Measurements from ENCODE around the gene TAC1.
"Not testable (repeated sequence)": the region's sequence is repeated elsewhere in the genome, so short reads cannot be mapped to it uniquely, and the experiment has no call there.

Gene TAC1

DNA sequence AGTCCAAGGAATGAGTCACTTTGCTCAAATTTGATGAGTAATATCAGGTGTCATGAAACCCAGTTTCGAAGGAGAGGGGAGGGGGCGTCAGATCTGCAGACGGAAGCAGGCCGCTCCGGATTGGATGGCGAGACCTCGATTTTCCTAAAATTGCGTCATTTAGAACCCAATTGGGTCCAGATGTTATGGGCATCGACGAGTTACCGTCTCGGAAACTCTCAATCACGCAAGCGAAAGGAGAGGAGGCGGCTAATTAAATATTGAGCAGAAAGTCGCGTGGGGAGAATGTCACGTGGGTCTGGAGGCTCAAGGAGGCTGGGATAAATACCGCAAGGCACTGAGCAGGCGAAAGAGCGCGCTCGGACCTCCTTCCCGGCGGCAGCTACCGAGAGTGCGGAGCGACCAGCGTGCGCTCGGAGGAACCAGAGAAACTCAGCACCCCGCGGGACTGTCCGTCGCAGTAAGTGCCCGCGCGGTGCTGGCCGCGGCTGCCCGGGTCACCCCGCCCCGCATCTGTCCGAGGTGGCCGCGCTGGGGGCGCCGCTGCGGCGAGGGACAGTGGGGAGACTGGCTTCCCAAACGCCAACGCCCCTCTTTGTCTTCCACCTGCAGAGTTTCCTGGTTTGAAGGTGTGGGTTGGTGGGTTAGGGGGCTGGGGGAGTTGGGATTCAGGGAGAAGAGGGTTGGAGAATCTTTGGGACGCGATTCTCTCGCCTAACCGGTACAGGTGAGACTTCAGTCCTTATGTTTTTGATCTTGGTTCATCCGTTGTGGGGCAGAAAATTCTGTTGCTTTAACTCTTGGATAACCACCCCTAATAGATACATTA is at the start of gene TAC1:
Gene TAC1, plus strand, starts transcription at position 351 of the 829 bp plus-strand sequence. CDS start 527 bp downstream, outside the sequence.
- DNase-seq (ENCODE audit: low spot score): no peak

- DNase-seq (ENCODE audit: low spot score): no peak
Observed at GRCh38 chr7:97685952-97686351, 45.9 kb upstream of the TAC1 start.

DNA sequence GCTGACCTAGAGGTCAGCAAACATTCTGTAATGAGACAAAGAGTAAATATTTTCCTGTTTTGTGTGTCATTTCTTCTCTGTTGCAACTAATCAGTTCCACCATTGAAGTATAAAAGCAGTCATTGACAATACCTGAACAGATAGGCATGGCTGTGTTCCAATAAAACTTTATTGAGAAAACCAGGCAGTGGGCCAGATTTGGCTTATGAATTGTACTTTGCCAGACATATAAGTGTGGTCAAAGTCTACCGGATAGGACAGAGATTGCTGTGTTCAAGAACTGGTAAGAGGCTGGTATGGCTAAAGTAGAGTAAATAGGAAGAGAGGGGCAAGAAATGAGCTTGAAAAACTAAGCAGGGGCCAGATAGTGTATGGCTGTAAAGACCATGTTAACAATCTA is 38.3 kb upstream of the TAC1 start:
- no peak for DNase-seq (ENCODE audit: low spot score)

- no peak for DNase-seq (ENCODE audit: low spot score)
Observed at GRCh38 chr7:97694355-97694754, 37.5 kb upstream of the TAC1 start.

GRCh38 chr7:97697396-97697795 is 34.5 kb upstream of the TAC1 start:
- DNase-seq (ENCODE audit: low spot score): no peak

DNA sequence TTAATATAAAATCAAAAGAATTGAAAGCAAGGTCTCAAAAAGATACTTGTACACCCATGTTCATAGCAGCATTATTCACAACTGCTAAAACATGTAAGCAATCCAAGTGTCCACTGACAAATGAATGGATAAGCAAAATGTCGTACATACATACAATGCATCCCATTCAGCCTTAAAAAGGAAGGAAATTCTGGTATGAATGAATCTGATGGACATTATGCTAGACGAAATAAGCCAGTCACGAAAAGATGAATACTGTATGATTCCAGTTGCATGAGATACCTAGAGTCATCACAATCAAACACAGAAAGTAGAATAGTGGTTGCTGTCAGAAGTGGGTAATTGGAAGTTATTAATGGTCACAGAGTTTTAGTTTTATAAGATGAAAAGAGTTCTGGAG is 9.5 kb upstream of the TAC1 start:
- no peak for DNase-seq (ENCODE audit: low spot score)

GRCh38 chr7:97732565-97733275 is 834 bp downstream of the TAC1 start:
- no peak for DNase-seq (ENCODE audit: low spot score)

- no peak for DNase-seq (ENCODE audit: low spot score)
Observed at GRCh38 chr7:97733276-97734161, 1.6 kb downstream of the TAC1 start.

- DNase-seq (ENCODE audit: low spot score): no peak
Observed at GRCh38 chr7:97734255-97734654, 2.4 kb downstream of the TAC1 start.

GRCh38 chr7:97735075-97735474 is 3.2 kb downstream of the TAC1 start:
- DNase-seq (ENCODE audit: low spot score): no peak

DNA sequence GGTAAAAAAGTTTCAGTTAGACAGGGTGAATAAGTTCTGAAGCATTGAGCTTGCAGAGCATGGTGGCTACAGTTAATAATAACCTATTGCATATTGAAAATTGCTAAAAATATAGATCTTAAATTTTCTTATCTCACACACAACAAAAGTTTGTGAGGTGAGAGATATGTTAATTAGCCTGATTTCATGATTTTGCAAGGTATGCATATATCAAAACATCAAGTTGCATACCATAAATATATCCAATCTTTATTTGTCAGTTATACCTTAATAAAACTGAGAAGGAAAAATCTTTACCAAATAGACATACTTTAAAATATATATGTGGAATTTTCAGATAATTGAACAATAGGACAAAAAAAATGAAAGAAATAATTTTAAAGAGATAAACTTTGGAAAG is 16.6 kb downstream of the TAC1 start:
- DNase-seq (ENCODE audit: low spot score): no peak

DNA sequence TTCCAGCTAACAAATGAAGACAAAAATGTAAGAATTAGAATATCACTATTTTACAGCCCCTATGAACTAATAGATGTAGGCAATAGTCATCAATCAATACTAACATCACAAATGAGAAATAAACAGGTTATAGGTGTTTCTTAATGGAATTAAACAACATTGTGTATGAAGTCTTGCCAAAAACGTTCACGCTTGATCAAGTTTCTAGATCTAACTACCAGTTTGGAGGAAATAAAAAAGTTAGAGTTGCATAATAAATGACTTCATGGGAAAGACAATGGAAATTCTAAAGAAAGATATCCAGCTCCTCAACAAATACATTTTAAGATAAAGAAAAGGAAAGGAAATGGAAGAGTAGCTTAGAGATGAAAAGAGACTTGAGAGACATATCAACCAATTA is 19.7 kb downstream of the TAC1 start:
- DNase-seq (ENCODE audit: low spot score): no peak

DNA sequence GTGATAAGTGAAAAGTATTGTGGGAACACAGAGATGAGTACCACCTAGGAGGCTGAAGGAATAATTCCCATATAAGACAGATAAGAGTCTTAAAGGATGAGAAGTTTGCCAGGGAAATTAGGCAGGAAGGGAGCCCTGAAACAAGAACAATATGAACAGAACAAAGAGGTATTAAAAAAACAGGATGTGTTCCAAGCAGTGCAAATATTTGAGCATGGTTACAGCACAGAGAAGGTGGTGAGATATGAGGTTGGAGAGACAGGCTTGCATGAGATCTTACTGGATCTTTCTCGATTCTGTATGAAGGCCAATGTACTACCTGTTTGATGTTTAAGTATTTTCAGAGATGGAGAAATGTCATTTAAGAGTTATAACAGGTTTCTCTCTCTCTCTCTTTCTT is 20.3 kb downstream of the TAC1 start:
- no peak for DNase-seq (ENCODE audit: low spot score)

DNA sequence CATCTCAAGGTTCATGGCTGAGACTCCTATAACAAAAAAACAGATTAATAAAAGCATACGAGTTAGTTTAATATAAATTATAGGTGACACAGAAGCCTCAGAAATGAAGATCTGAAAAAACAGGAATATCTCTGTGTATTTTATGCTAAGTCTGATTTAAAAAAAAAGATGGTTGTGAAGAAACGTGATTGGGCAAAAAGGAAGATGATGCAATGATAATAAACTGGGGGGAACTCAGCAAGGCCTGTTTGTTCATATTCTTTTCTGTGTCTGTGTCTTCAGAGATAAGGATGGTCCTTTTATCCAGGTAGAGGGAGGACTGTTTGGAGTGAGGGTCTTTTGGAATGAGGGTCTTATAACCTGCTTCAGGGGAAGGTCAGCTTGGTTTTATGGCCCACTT is 25.9 kb downstream of the TAC1 start:
- no peak for DNase-seq (ENCODE audit: low spot score)

GRCh38 chr7:97770850-97771249 is 39.0 kb downstream of the TAC1 start:
- DNase-seq (ENCODE audit: low spot score): no peak

DNA sequence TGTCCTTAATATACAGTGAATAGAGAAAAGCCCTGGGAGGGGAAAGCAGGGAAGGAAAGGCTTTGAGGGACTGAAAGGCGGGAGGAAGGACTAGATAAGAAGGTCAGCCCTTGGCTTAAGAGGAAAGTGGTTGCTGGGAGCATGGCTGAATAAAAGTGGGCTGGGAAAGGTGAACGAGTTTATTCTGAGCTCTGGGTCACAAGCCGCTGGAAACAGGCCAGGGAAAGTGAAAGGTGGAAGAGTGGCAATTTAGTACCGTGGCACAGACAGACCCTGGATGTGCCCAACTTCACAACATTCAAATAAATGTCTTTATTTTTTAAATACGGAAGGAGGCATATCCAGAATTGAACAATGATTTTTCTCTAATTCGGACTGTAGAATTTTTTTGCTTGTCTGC is 39.7 kb downstream of the TAC1 start:
- no peak for DNase-seq (ENCODE audit: low spot score)

DNA sequence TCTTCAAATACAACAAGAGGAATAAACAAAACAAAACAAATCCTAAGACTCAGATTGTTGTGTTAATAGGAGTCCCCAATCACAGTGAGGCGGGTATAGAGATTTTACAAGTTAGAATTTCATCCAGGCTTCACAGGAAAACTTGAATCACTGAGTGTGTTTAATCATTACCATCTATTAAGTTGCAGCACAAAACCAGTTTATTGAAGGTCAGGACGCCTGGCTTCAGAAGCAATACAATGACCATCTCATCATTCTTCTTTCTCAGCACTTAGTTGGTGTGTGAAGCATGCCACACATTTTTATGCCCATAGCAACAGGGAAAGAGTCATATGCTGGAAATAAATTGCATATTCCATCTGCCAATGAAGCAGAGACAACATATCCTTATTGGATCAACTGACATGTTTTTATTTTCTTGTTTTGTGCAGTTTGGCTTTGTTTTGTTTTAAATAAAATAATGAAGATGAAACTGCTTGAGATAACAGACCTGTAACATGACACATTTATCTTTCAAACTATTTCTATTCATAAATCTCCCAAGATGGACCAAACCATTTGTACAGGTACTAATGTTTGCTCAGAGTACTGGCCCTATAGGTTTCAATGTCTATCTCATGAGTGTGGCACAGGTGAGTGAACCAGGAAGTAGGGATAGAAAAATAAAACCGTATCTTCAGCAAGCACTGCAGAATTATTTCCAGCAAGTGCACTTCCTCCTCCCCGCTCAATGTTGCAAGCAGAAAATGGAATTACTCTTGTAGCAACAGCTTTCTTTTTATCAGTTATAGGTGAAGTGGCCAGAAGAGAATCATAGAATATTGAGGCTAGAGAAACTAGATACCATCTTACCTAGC is 40.4 kb downstream of the TAC1 start:
- DNase-seq (ENCODE audit: low spot score): no peak

DNA sequence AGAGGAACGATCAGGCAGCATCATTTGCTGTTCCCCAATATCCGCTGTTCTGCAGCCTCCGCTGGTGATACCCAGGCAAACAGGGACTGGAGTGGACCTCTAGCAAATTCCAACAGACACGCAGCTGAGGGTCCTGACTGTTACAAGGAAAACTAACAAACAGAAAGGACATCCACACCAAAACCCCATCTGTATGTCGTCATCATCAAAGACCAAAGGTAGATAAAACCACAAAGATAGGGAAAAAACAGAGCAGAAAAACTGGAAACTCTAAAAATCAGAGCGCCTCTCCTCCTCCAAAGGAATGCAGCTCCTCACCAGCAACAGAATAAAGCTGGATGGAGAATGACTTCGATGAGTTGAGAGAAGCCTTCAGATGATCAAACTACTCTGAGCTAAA is 54.5 kb downstream of the TAC1 start:
- not testable (repeated sequence) for DNase-seq (ENCODE audit: low spot score)

All from activated CD4-positive, alpha-beta T cell treated with anti-CD3 and anti-CD28 coated beads, Interleukin-2, Interleukin-4, amounts not matched to agents 100 ng/mL and 50 ng/mL, durations not matched to agents 16 hours and 8 hours (primary cell).